ENCODE results near the gene UBQLN3.

UBQLN3 gene

DNA sequence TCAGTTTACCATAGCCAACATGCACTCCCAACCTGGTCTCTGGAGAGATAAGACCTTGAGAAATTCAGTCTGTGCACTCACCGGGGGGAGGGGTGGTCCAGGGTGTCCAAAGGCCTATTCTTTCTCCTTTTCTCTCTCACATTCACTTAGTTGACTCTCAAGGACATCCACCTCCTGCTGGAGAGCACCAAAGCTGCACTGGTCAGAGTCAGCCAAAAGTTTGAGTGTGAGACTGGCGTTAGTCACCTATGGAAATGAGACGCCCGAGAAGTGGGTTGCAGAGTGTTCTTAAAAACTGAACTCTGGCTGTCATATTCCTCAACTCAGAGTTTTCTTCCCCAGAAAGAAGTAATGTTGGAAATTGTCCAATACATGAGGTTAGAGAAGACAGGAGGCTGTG, 11.8 kb upstream of the UBQLN3 start:
- Histone ChIP-seq H3K36me3 (ENCODE audit: control insufficient read depth in 2 of 2, insufficient read depth in 1 of 2, low read length in 2 of 2) (no peaks in the 10 kb centered on the region), H3K4me3 (ENCODE audit: low read depth, low read length) (no peak overlapping the region), H3K27ac (ENCODE audit: extremely low read depth, low read depth, low read length) (no peak overlapping the region), H3K9me3 (ENCODE audit: control insufficient read depth, insufficient read depth, low read depth, low read length) (no peaks in the 10 kb centered on the region), H3K4me1 (ENCODE audit: control insufficient read depth, insufficient read depth, low read length) (no peaks in the 10 kb centered on the region)
- ChIA-PET POLR2A (no interaction called here), CTCF (no interaction called here)
- TF ChIP-seq, protein P1, sequence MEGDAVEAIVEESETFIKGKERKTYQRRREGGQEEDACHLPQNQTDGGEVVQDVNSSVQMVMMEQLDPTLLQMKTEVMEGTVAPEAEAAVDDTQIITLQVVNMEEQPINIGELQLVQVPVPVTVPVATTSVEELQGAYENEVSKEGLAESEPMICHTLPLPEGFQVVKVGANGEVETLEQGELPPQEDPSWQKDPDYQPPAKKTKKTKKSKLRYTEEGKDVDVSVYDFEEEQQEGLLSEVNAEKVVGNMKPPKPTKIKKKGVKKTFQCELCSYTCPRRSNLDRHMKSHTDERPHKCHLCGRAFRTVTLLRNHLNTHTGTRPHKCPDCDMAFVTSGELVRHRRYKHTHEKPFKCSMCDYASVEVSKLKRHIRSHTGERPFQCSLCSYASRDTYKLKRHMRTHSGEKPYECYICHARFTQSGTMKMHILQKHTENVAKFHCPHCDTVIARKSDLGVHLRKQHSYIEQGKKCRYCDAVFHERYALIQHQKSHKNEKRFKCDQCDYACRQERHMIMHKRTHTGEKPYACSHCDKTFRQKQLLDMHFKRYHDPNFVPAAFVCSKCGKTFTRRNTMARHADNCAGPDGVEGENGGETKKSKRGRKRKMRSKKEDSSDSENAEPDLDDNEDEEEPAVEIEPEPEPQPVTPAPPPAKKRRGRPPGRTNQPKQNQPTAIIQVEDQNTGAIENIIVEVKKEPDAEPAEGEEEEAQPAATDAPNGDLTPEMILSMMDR (tag by site-specific recombination; IDR thresholded peaks at IDR 0.05), result no peak
- no peak for TF ChIP-seq ZNF132 (tag by site-specific recombination; IDR thresholded peaks at IDR 0.05; ENCODE audit: borderline replicate concordance)
- TF ChIP-seq, protein P2, sequence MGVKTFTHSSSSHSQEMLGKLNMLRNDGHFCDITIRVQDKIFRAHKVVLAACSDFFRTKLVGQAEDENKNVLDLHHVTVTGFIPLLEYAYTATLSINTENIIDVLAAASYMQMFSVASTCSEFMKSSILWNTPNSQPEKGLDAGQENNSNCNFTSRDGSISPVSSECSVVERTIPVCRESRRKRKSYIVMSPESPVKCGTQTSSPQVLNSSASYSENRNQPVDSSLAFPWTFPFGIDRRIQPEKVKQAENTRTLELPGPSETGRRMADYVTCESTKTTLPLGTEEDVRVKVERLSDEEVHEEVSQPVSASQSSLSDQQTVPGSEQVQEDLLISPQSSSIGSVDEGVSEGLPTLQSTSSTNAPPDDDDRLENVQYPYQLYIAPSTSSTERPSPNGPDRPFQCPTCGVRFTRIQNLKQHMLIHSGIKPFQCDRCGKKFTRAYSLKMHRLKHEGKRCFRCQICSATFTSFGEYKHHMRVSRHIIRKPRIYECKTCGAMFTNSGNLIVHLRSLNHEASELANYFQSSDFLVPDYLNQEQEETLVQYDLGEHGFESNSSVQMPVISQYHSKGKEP (tag by site-specific recombination; IDR thresholded peaks at IDR 0.05), result no peak

DNA sequence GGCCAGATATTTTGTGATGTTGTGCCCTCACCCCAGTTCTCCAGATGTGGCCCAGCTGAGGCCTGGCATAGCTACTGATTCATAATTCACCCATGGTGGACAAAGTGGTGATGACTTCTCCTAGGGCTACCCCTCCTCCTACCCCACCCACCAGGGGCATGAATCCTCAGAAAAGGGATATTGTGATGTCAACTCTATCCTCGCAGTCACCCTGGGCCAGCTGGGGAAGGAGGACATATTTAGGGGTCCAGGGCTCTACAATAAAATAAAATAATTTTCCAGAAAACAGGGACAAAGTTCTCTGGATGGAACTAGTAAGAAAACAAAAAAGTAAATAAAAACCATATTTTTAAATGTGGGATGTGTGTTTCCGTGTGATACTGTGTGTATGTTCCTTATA, 6.8 kb upstream of the UBQLN3 start, which contains the start of gene UBQLNL:
Gene UBQLNL, minus strand, starts transcription at position 101 of the 400 bp plus-strand sequence. CDS start 258 bp downstream, outside the sequence.
- TF ChIP-seq ZNF623 (tag by site-specific recombination; IDR thresholded peaks at IDR 0.05) (no peak), KLF8 (tag by site-specific recombination; IDR thresholded peaks at IDR 0.05) (no peak), ZNF629 (tag by site-specific recombination; IDR thresholded peaks at IDR 0.05) (no peak), ZNF211 (tag by site-specific recombination; IDR thresholded peaks at IDR 0.05; ENCODE audit: low read depth) (no peak), ZFHX2 (tag by site-specific recombination; conservative IDR thresholded peaks at IDR 0.05) (no peak), ZNF571 (tag by site-specific recombination; IDR thresholded peaks at IDR 0.05) (no peak), SP2 (tag by site-specific recombination; IDR thresholded peaks at IDR 0.05) (no peak), ZNF10 (tag by site-specific recombination; IDR thresholded peaks at IDR 0.05) (no peak), ZNF138 (tag by site-specific recombination; IDR thresholded peaks at IDR 0.05; ENCODE audit: borderline replicate concordance) (no peak)
- TF ChIP-seq, protein P3, sequence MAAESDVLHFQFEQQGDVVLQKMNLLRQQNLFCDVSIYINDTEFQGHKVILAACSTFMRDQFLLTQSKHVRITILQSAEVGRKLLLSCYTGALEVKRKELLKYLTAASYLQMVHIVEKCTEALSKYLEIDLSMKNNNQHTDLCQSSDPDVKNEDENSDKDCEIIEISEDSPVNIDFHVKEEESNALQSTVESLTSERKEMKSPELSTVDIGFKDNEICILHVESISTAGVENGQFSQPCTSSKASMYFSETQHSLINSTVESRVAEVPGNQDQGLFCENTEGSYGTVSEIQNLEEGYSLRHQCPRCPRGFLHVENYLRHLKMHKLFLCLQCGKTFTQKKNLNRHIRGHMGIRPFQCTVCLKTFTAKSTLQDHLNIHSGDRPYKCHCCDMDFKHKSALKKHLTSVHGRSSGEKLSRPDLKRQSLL (tag by site-specific recombination; IDR thresholded peaks at IDR 0.05), result no peak
- ChIA-PET POLR2A (no interaction called here), CTCF (interaction anchor here (0.5 kb wide), 1 partner anchor 1296 kb away, joined by 3 read pairs; no protein-coding TSS in a partner anchor)
- Histone ChIP-seq H3K36me3 (ENCODE audit: control insufficient read depth in 2 of 2, insufficient read depth in 1 of 2, low read length in 2 of 2) (no peaks in the 10 kb centered on the region), H3K4me3 (ENCODE audit: low read depth, low read length) (no peak within 1 kb of the TSS), H3K4me1 (ENCODE audit: control insufficient read depth, insufficient read depth, low read length) (no peaks in the 10 kb centered on the region), H3K9me3 (ENCODE audit: control insufficient read depth, insufficient read depth, low read depth, low read length) (no peaks in the 10 kb centered on the region), H3K27ac (ENCODE audit: extremely low read depth, low read depth, low read length) (no peak within 1 kb of the TSS)

DNA sequence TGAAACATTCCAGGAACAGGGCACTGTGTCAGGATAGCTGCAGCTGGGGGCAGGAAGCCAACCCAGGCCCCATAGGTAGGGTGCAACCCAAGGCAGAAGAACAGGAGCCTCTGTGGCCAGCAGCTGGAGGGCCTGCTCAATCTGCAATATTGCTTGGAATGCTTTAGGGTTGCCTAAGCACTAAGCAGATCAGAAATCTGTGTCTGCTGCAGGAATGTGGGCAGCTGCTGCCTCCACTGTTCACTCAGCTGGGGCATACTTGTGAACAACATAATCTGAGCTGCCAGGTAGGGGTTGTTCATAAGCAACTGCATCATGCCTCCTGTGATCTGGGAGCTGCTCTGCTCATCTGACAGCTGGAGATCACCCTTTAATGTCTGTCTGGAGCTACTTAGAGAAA, 5.1 kb upstream of the UBQLN3 start:
- H3K4me1 ChIP-seq (ENCODE audit: control insufficient read depth, insufficient read depth, low read length), result no peaks in the 10 kb centered on the region
- no peak overlapping the region for H3K4me3 ChIP-seq (ENCODE audit: low read depth, low read length)
- H3K36me3 ChIP-seq (ENCODE audit: control insufficient read depth in 2 of 2, insufficient read depth in 1 of 2, low read length in 2 of 2), result no peaks in the 10 kb centered on the region
- TF ChIP-seq ZNF302 (tag by site-specific recombination; IDR thresholded peaks at IDR 0.05; ENCODE audit: low read depth) (no peak), ZFP69B (tag by site-specific recombination; IDR thresholded peaks at IDR 0.05) (no peak), ZNF610 (tag by site-specific recombination; IDR thresholded peaks at IDR 0.05; ENCODE audit: borderline replicate concordance) (no peak)
- TF ChIP-seq, protein P4, sequence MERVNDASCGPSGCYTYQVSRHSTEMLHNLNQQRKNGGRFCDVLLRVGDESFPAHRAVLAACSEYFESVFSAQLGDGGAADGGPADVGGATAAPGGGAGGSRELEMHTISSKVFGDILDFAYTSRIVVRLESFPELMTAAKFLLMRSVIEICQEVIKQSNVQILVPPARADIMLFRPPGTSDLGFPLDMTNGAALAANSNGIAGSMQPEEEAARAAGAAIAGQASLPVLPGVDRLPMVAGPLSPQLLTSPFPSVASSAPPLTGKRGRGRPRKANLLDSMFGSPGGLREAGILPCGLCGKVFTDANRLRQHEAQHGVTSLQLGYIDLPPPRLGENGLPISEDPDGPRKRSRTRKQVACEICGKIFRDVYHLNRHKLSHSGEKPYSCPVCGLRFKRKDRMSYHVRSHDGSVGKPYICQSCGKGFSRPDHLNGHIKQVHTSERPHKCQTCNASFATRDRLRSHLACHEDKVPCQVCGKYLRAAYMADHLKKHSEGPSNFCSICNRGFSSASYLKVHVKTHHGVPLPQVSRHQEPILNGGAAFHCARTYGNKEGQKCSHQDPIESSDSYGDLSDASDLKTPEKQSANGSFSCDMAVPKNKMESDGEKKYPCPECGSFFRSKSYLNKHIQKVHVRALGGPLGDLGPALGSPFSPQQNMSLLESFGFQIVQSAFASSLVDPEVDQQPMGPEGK (tag by site-specific recombination; IDR thresholded peaks at IDR 0.05), result no peak
- TF ChIP-seq, protein P5, sequence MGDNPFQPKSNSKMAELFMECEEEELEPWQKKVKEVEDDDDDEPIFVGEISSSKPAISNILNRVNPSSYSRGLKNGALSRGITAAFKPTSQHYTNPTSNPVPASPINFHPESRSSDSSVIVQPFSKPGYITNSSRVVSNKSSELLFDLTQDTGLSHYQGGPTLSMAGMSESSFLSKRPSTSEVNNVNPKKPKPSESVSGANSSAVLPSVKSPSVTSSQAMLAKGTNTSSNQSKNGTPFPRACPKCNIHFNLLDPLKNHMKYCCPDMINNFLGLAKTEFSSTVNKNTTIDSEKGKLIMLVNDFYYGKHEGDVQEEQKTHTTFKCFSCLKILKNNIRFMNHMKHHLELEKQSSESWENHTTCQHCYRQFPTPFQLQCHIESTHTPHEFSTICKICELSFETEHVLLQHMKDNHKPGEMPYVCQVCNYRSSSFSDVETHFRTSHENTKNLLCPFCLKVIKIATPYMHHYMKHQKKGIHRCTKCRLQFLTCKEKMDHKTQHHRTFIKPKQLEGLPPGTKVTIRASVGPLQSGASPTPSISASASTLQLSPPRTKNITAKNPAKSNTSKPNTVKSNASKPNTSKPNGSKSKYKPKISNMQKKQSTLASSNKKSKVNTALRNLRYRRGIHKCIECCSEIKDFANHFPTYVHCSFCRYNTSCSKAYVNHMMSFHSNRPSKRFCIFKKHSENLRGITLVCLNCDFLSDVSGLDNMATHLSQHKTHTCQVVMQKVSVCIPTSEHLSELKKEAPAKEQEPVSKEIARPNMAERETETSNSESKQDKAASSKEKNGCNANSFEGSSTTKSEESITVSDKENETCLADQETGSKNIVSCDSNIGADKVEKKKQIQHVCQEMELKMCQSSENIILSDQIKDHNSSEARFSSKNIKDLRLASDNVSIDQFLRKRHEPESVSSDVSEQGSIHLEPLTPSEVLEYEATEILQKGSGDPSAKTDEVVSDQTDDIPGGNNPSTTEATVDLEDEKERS (tag by site-specific recombination; IDR thresholded peaks at IDR 0.05), result no peak
- H3K9me3 ChIP-seq (ENCODE audit: control insufficient read depth, insufficient read depth, low read depth, low read length), result no peaks in the 10 kb centered on the region
- no peak overlapping the region for H3K27ac ChIP-seq (ENCODE audit: extremely low read depth, low read depth, low read length)
- POLR2A ChIA-PET, result no interaction called here
- CTCF ChIA-PET, result interaction anchor here (1.2 kb wide), 1 partner anchor 10 kb away, joined by 4 read pairs; no protein-coding TSS in a partner anchor

Measured in HEK293 (cell line).